ENCODE data around the gene CEMIP.

GRCh38 chr15:80823120-80823519 is 44.0 kb downstream of the CEMIP start:
- TF ChIP-seq CTCF (IDR thresholded peaks at IDR 0.05) (no peak), EP300 (IDR thresholded peaks at IDR 0.05) (no peak), POLR2A (IDR thresholded peaks at IDR 0.05) (no peak)
